A549 (cell line): ENCODE measurements around the gene CR2.

Experiments
- CBX2 ChIP-seq: fragments of 200-600 bp; sonication (generic); IDR thresholded peaks from 2 replicates; pipeline ENCODE4 v1.6.1; 2016; ENCODE audit warnings: low read depth, mild to moderate bottlenecking, borderline replicate concordance
- CHD2 ChIP-seq: fragments of 150-350 bp; IDR thresholded peaks from 2 replicates; pipeline ENCODE4 v1.6.1; 2014; ENCODE audit warnings: low read length; ENCODE audit not compliant: partially characterized antibody
- CTCF ChIP-seq: fragments of >200 bp; sonication (Bioruptor Twin); formaldehyde crosslinking; IDR thresholded peaks from 3 replicates; pipeline ENCODE4 v1.5.1; 2016
- HDAC2 ChIP-seq: fragments of 200-600 bp; sonication (generic); IDR thresholded peaks from 2 replicates; pipeline ENCODE4 v1.6.1; 2016
- HMGXB4 ChIP-seq: fragments of 250-450 bp; sonication (Bioruptor Pico); IDR thresholded peaks from 2 replicates; pipeline ENCODE4 v1.5.0; 2021; ENCODE audit warnings: mild to moderate bottlenecking, moderate library complexity, borderline replicate concordance
- KDM1A ChIP-seq: fragments of 200-600 bp; sonication (generic); IDR thresholded peaks from 2 replicates; pipeline ENCODE4 v1.6.1; 2016; ENCODE audit warnings: low read depth, mild to moderate bottlenecking
- MAFK ChIP-seq: fragments of 450-650 bp; IDR thresholded peaks from 2 replicates; pipeline ENCODE4 v1.6.1; 2014; ENCODE audit not compliant: partially characterized antibody
- MAX ChIP-seq: IDR thresholded peaks from 2 replicates; pipeline ENCODE4 v1.6.1; 2012
- MYC ChIP-seq: IDR thresholded peaks from 2 replicates; pipeline ENCODE4 v1.6.1; 2012; ENCODE audit warnings: mild to moderate bottlenecking, inconsistent platforms, low read length, improper control_type of control experiment, borderline replicate concordance
- POLR2A ChIP-seq: IDR thresholded peaks from 2 replicates; pipeline ENCODE4 v1.6.1; 2012; ENCODE audit warnings: mild to moderate bottlenecking, low read length
- POLR2AphosphoS2 ChIP-seq: conservative IDR thresholded peaks from 2 replicates; pipeline ENCODE4 v1.6.1; 2012; ENCODE audit warnings: low read length, improper control_type of control experiment, inconsistent platforms
- RCOR1 ChIP-seq: fragments of 150-350 bp; IDR thresholded peaks from 2 replicates; pipeline ENCODE4 v1.6.1; 2014; ENCODE audit warnings: antibody characterized with exemption, low read length, low read depth
- REST ChIP-seq: fragments of 200-600 bp; sonication (generic); IDR thresholded peaks from 2 replicates; pipeline ENCODE4 v1.6.1; 2016; ENCODE audit warnings: antibody characterized with exemption, mild to moderate bottlenecking, moderate library complexity
- RFX5 ChIP-seq: fragments of 450-650 bp; IDR thresholded peaks from 2 replicates; pipeline ENCODE4 v1.7.1; 2014; ENCODE audit warnings: antibody characterized with exemption, mild to moderate bottlenecking, moderate library complexity

GRCh38 chr1:207405814-207406213, 48.3 kb upstream of the CR2 start:
- TF ChIP-seq MAFK (no peak), POLR2A (no peak), CTCF (no peak), REST (no peak), CHD2 (no peak), CBX2 (no peak), HMGXB4 (no peak), HDAC2 (no peak), RFX5 (no peak), RCOR1 (no peak), MAX (no peak), MYC (no peak), POLR2AphosphoS2 (no peak), KDM1A (no peak)
